Spleen (tissue), 7 donors: ENCODE data around the gene MTX1.

ENCODE experiments used
- CTCF ChIP-seq, 11 experiments: fragments of 200-600 bp in 7 of 11; fragments of 450-650 bp in 4 of 11; sonication (generic) in 4 of 11; IDR thresholded peaks in 8 of 11; conservative IDR thresholded peaks in 3 of 11; 1 replicate in 7 of 11; 2 replicates in 4 of 11; pipeline versions ENCODE4 v1.4.0 to v1.8.0; 2016 to 2021; ENCODE audit warnings: antibody characterized with exemption in 11 of 11, inconsistent platforms in 4 of 11, mild to moderate bottlenecking in 1 of 11
- POLR2A ChIP-seq, 3 donors: fragments of 450-650 bp; IDR thresholded peaks; one replicate each; pipeline ENCODE4 v1.5.1; 2017; ENCODE audit warnings: antibody characterized with exemption in 3 of 3, mild to moderate bottlenecking in 1 of 3
- POLR2AphosphoS5 ChIP-seq, 3 donors: sonication (generic); formaldehyde crosslinking; IDR thresholded peaks; one replicate each; pipeline ENCODE4 v1.5.1; 2017; ENCODE audit warnings: antibody characterized with exemption in 3 of 3
- donor health status: DM: no; HTN: no; CAD: no; lungs with moderate emphysema.
- donor health status: DM: no; HTN: no; CAD: no.
- donor health status: DM: no; HTN: no; CAD: no.

DNA sequence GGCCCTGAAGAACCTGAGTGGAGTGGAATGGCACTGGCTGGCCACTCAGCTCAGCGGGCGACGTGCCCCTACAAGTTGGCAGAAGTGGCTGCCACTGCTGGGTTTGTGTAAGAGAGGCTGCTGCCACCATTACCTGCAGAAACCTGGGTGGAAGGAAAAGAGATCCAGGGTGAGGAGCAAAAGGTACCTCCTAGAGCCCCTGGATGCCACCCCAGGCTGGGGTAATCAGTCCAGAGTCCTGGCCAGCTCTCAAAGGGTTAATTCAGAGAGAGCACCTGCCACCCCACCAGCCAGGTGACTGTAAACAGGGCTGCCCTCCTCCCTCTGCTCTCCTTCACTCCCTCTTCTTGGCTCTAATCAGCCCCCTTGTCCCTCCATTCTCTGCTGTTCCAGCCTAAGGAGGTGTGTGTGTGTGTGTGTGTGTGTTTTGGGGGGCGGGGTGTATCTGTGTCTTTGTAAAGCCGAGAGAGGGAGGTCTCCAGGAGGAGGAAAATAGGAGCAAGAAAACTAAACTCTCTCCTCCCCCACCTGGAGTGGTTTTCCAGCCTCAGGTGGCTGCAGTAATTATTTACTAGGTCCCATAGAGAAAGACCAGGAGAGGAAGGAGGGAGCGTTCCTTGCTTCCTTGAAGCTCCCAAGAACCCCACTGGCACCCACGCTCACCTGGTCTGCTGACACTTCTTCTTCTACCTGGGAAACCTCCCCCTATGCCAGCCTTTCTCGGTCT is 22.3 kb upstream of the MTX1 start:
- TF ChIP-seq CTCF (IDR thresholded peaks at IDR 0.05 in 8 of 11, conservative IDR thresholded peaks at IDR 0.05 in 3 of 11) (no peak), POLR2AphosphoS5 (IDR thresholded peaks at IDR 0.05) (no peak), POLR2A (IDR thresholded peaks at IDR 0.05) (no peak)
